OCI-LY3 (cell line): ENCODE data around the gene AQP2.

Experiments used
- H2AFZ ChIP-seq: fragments of 200-600, 300-600 bp; shearing (Covaris generic); 2 replicates; pipeline ENCODE4 v1.6.0; 2014; ENCODE audit warnings: antibody characterized with exemption, low read depth, low read length
- H3K27ac ChIP-seq: fragments of 200-600, 300-600 bp; sonication (generic); 2 replicates; pipeline ENCODE4 v1.5.1; 2014; ENCODE audit warnings: mild to moderate bottlenecking, low read length, moderate library complexity, mixed read lengths
- H3K27me3 ChIP-seq: fragments of 200-600, 300-600 bp; sonication (generic); 2 replicates; pipeline ENCODE4 v1.6.1; 2014; ENCODE audit warnings: low read depth, low read length, mixed read lengths
- H3K36me3 ChIP-seq: fragments of 200-600, 300-600 bp; sonication (generic); replicated peaks from 2 replicates; pipeline ENCODE3; 2014; ENCODE audit warnings: low read depth, low read length, mixed read lengths
- H3K4me1 ChIP-seq: fragments of 300-600, 200-600 bp; sonication (generic); 2 replicates; pipeline ENCODE4 v1.6.1; 2014; ENCODE audit warnings: low read length, mixed read lengths
- H3K4me2 ChIP-seq: fragments of 200-600, 300-600 bp; sonication (generic); 2 replicates; pipeline ENCODE4 v1.6.1; 2014; ENCODE audit warnings: low read length, mixed read lengths
- H3K4me3 ChIP-seq: fragments of 300-600, 200-600 bp; sonication (generic); 2 replicates; pipeline ENCODE4 v1.5.1; 2014; ENCODE audit warnings: antibody characterized with exemption, mild to moderate bottlenecking, low read length, moderate library complexity
- H3K79me2 ChIP-seq: fragments of 300-600, 200-600 bp; shearing (Covaris generic); 2 replicates; pipeline ENCODE4 v1.6.1; 2014; ENCODE audit warnings: mild to moderate bottlenecking, low read length, mixed read lengths
- H3K9ac ChIP-seq: fragments of 300-600, 200-600 bp; shearing (Covaris generic); 2 replicates; pipeline ENCODE4 v1.6.0; 2014; ENCODE audit warnings: mild to moderate bottlenecking, low read length, moderate library complexity
- H3K9me3 ChIP-seq: fragments of 200-600, 300-600 bp; shearing (Covaris generic); 2 replicates; pipeline ENCODE4 v1.6.1; 2014; ENCODE audit warnings: low read length, mixed read lengths; ENCODE audit not compliant: insufficient read depth
- H4K20me1 ChIP-seq: fragments of 200-600, 300-600 bp; sonication (generic); 2 replicates; pipeline ENCODE4 v1.6.1; 2016; ENCODE audit warnings: low read length, mixed read lengths; ENCODE audit not compliant: insufficient read depth
- EZH2phosphoT487 ChIP-seq: fragments of 200-600 bp; shearing (Covaris generic); IDR thresholded peaks from 2 replicates; pipeline ENCODE4 v1.6.1; 2018; ENCODE audit warnings: antibody characterized with exemption, mixed run types, low read depth
- TF ChIP-seq, protein P1 (sequence below): fragments of 200-600, 300-600 bp; sonication (generic); IDR thresholded peaks from 2 replicates; pipeline ENCODE4 v1.5.1; 2014; ENCODE audit warnings: antibody characterized with exemption, low read length, low read depth

AQP2 gene

DNA sequence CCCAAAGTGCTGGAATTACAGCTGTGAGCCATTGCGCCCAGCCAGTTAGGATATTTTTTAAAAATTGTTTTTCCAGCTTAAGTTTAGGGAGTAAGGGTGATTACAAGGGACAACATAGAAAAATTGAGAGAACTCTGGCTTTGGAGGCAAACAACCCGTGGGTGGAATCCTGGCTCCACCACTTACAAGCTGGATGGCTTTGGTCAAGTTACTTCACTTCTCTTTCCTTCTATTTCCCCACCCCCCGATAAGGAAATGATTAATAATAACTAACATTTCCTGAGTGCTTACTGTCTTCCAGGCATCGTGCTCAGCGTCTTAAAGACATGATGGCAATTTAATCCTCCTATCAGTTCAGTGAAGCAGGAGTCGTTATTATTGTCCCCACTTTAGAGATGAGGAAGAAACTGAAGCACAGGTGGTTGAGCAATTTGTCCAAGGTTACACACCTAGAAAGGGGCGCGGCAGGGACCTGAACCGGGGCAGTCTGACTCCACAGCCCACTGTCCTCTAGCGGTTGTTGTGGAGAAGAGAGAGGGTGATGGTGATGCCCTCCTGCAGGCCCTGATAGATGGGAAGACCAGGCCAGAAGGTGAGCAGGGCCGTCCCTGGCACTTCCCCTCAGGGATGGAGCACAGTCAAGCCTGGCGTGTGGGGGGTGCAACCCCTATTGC is 30.2 kb upstream of the AQP2 start:
- Histone ChIP-seq H2AFZ (no peak overlapping the region), H3K27ac (no peak overlapping the region), H3K4me1 (no peaks in the 10 kb centered on the region), H3K9ac (no peak overlapping the region), H3K27me3 (peaks cover 13% of the 10 kb centered on the region), H3K36me3 (no peaks in the 10 kb centered on the region), H3K4me3 (no peak overlapping the region), H3K9me3 (no peaks in the 10 kb centered on the region), H3K4me2 (no peak overlapping the region), H4K20me1 (no peaks in the 10 kb centered on the region), H3K79me2 (no peaks in the 10 kb centered on the region)
- no peak for TF ChIP-seq EZH2phosphoT487
- TF ChIP-seq, protein P1, sequence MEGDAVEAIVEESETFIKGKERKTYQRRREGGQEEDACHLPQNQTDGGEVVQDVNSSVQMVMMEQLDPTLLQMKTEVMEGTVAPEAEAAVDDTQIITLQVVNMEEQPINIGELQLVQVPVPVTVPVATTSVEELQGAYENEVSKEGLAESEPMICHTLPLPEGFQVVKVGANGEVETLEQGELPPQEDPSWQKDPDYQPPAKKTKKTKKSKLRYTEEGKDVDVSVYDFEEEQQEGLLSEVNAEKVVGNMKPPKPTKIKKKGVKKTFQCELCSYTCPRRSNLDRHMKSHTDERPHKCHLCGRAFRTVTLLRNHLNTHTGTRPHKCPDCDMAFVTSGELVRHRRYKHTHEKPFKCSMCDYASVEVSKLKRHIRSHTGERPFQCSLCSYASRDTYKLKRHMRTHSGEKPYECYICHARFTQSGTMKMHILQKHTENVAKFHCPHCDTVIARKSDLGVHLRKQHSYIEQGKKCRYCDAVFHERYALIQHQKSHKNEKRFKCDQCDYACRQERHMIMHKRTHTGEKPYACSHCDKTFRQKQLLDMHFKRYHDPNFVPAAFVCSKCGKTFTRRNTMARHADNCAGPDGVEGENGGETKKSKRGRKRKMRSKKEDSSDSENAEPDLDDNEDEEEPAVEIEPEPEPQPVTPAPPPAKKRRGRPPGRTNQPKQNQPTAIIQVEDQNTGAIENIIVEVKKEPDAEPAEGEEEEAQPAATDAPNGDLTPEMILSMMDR: no peak

DNA sequence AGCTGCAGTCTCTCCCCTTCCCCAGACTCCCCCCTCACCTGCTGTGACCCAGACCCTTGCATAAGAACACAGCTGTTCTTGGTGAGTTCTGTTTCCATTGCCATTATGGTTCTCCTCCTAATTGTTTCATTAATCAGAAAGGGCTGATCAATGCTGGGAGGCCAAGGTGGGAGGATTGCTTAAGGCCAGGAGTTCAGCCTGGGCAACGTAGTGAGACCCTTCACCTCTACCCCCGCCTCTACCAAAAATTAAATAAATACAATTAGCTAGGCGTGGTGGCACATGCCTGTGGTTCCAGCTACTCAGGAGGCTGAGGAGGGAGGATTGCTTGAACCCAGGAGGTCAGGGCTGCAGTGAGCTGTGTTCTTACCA is 29.6 kb upstream of the AQP2 start:
- H3K27me3 ChIP-seq: peaks cover 13% of the 10 kb centered on the region

DNA sequence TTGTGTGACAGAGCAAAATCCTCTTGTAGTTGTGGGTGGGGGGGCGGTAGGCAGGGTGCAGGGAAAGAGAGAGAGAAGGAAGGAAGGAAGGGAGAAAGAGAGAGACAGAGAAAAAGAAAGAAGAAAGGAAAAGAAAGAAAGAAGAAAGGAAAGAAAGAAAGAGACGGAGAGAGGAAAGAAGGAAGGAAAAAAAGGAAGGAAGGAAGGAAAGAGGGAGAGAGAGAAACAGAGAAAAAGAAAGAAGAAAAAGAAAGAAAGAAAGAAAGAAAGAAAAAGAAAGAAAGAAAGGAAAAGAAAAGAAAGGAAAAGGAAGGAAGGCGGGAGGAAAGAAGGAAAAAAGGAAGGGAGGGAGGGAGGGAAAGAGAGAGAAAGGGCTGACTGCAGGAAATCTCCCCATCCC is 29.2 kb upstream of the AQP2 start:
- no peak overlapping the region for H3K4me2 ChIP-seq
- H3K79me2 ChIP-seq: no peaks in the 10 kb centered on the region
- H3K36me3 ChIP-seq: no peaks in the 10 kb centered on the region
- peaks cover 13% of the 10 kb centered on the region for H3K27me3 ChIP-seq
- H3K27ac ChIP-seq: no peak overlapping the region
- no peak overlapping the region for H3K4me3 ChIP-seq
- no peak overlapping the region for H2AFZ ChIP-seq
- no peaks in the 10 kb centered on the region for H4K20me1 ChIP-seq
- no peaks in the 10 kb centered on the region for H3K4me1 ChIP-seq
- H3K9me3 ChIP-seq: no peaks in the 10 kb centered on the region
- TF ChIP-seq EZH2phosphoT487: no peak
- TF ChIP-seq, protein P1: no peak
- no peak overlapping the region for H3K9ac ChIP-seq

More for the DNA sequence above, 29.6 kb upstream of the AQP2 start:
- Histone ChIP-seq H3K9me3 (no peaks in the 10 kb centered on the region), H3K4me1 (no peaks in the 10 kb centered on the region), H3K9ac (no peak overlapping the region), H3K36me3 (no peaks in the 10 kb centered on the region), H3K4me2 (no peak overlapping the region), H3K27ac (no peak overlapping the region), H3K79me2 (no peaks in the 10 kb centered on the region), H3K4me3 (no peak overlapping the region), H2AFZ (no peak overlapping the region), H4K20me1 (no peaks in the 10 kb centered on the region)
- TF ChIP-seq, protein P1: no peak
- no peak for TF ChIP-seq EZH2phosphoT487

DNA sequence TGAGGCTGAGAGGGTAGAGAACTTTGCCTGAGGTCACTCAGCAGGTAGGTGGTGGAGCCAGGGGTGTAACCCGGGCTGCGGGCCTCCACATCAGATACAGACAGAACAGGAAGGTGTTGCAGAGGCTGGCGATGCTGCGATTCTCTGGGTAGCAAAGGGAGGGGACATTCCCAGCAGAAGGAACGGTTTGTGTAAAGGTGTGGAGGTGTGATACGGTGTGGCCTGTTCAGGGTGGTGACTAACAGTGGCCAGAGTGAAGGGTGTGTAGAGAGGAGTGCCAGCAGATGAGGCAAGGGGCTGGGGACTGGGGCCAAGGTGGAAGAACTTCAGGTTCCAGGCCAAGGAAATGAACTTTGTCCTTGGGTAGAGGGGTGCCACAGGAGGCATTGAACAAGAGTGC is 28.6 kb upstream of the AQP2 start:
- Histone ChIP-seq H3K27me3 (peaks cover 13% of the 10 kb centered on the region), H3K4me1 (no peaks in the 10 kb centered on the region), H3K4me3 (no peak overlapping the region), H3K79me2 (no peaks in the 10 kb centered on the region), H4K20me1 (no peaks in the 10 kb centered on the region), H3K27ac (no peak overlapping the region), H3K4me2 (no peak overlapping the region), H3K36me3 (no peaks in the 10 kb centered on the region), H2AFZ (no peak overlapping the region), H3K9me3 (no peaks in the 10 kb centered on the region), H3K9ac (no peak overlapping the region)
- TF ChIP-seq EZH2phosphoT487: no peak
- TF ChIP-seq, protein P1: no peak
